PC-9 (cell line): Measurements from ENCODE around the gene NKX6-2. TPM values are rescaled to one million over a fixed set of nuclear protein-coding genes. Genes with fewer than 3 reads are reported as not detected.

ENCODE experiments used
- BruUV-seq: library from RNA; stranded (reverse); fragments of 400-500 nt; replicated peaks from 2 replicates; lab custom pipeline; 2021; lab: Mats Ljungman, UMichigan
- CTCF ChIA-PET: fragments of 300-600 bp; sonication (Branson Sonifier 250); formaldehyde crosslinking; loops from one replicate; lab custom pipeline; 2022; ENCODE audit warnings: antibody characterized with exemption; lab: Charles Lee
- POLR2A ChIA-PET: fragments of 300-600 bp; sonication (Branson Sonifier 250); formaldehyde crosslinking; loops from one replicate; lab custom pipeline; 2022; ENCODE audit warnings: antibody characterized with exemption; ENCODE audit not compliant: unreplicated experiment; lab: Charles Lee
- DNase-seq, 2 experiments: peaks; one replicate each; pipeline versions ENCODE4 v3.0.0 to v3.0.0-alpha.2; 2015 to 2022; ENCODE audit warnings: mixed read lengths in 1 of 2
- H2AFZ ChIP-seq: fragments of 200-600 bp; sonication (generic); 2 replicates; pipeline ENCODE4 v1.8.1; 2017; ENCODE audit warnings: antibody characterized with exemption
- H3F3A ChIP-seq: fragments of 200-600 bp; sonication (generic); 2 replicates; pipeline ENCODE4 v1.8.1; 2017; ENCODE audit warnings: antibody characterized with exemption, mild to moderate bottlenecking, low read depth; ENCODE audit not compliant: insufficient read depth
- H3K27ac ChIP-seq: fragments of 200-600 bp; sonication (generic); 2 replicates; pipeline ENCODE4 v1.6.1; 2016; ENCODE audit warnings: mixed run types
- H3K27me3 ChIP-seq: fragments of 200-600 bp; sonication (generic); 2 replicates; pipeline ENCODE4 v1.6.1; 2016; ENCODE audit warnings: low read depth, mixed run types; ENCODE audit not compliant: insufficient read depth
- H3K36me3 ChIP-seq: fragments of 200-600 bp; sonication (generic); 2 replicates; pipeline ENCODE4 v1.6.1; 2016; ENCODE audit warnings: low read depth, mixed run types
- H3K4me1 ChIP-seq: fragments of 200-600 bp; sonication (generic); replicated peaks from 2 replicates; pipeline ENCODE4 v1.6.1; 2016; ENCODE audit warnings: mixed run types; ENCODE audit not compliant: insufficient read depth
- H3K4me2 ChIP-seq: fragments of 200-600 bp; sonication (generic); 2 replicates; pipeline ENCODE4 v1.6.1; 2017; ENCODE audit warnings: mixed run types
- H3K4me3 ChIP-seq: fragments of 200-600 bp; sonication (generic); 2 replicates; pipeline ENCODE4 v1.6.1; 2016; ENCODE audit warnings: mixed run types
- H3K79me2 ChIP-seq: fragments of 200-600 bp; sonication (generic); 2 replicates; pipeline ENCODE4 v1.6.1; 2017; ENCODE audit warnings: low read depth, mixed run types
- H3K9me2 ChIP-seq: fragments of 200-600 bp; sonication (generic); 2 replicates; pipeline ENCODE4 v1.8.1; 2017; ENCODE audit warnings: mild to moderate bottlenecking; ENCODE audit not compliant: insufficient read depth
- H3K9me3 ChIP-seq: fragments of 200-600 bp; sonication (generic); 2 replicates; pipeline ENCODE4 v1.8.1; 2016; ENCODE audit warnings: low read depth; ENCODE audit not compliant: insufficient read depth
- H4K20me1 ChIP-seq: fragments of 200-600 bp; sonication (generic); 2 replicates; pipeline ENCODE4 v1.8.1; 2017; ENCODE audit not compliant: insufficient read depth
- CTCF ChIP-seq: fragments of 200-600 bp; sonication (generic); conservative IDR thresholded peaks from 2 replicates; pipeline ENCODE4 v1.6.1; 2017; ENCODE audit warnings: mixed run types, antibody characterized with exemption, mild to moderate bottlenecking, moderate library complexity
- EZH2 ChIP-seq: fragments of 200-600 bp; sonication (generic); IDR thresholded peaks from 2 replicates; pipeline ENCODE4 v1.8.0; 2017; ENCODE audit warnings: antibody characterized with exemption, low read depth
- intact Hi-C: fragments of 100-400 bp; cut with micrococcal nuclease; formaldehyde crosslinking; loops from one replicate; pipeline ENCODE4 v1.10.0; 2022; ENCODE audit not compliant: unreplicated experiment
- total RNA-seq: library from RNA; stranded (reverse); gene quantifications from 2 replicates; pipeline ENCODE4 v1.2.3, GENCODE V29; 2021

NKX6-2 gene
- total RNA-seq, 1 experiment from 2014 or later, result not detected

- H3K36me3 ChIP-seq, result no peaks in the 10 kb centered on the region
- H3K79me2 ChIP-seq, result no peaks in the 10 kb centered on the region
- no peak overlapping the region for H3K27ac ChIP-seq
- no peak overlapping the region for H3K4me3 ChIP-seq
- H3K9me3 ChIP-seq, result no peaks in the 10 kb centered on the region
- POLR2A ChIA-PET, result no interaction called here
- CTCF ChIA-PET, result no interaction called here
- intact Hi-C loops, result no loop called here
- no peak overlapping the region for H2AFZ ChIP-seq
- no peak overlapping the region for H3K4me2 ChIP-seq
- TF ChIP-seq EZH2 (no peak), CTCF (no peak)
- H3K9me2 ChIP-seq, result no peaks in the 10 kb centered on the region
- no TSS peak for BruUV-seq
- no peak for DNase-seq
- no peaks in the 10 kb centered on the region for H3F3A ChIP-seq
- peaks cover 13% of the 10 kb centered on the region; the same call in 1 of the 2 replicates for H3K27me3 ChIP-seq
- no peaks in the 10 kb centered on the region for H3K4me1 ChIP-seq
- H4K20me1 ChIP-seq, result no peaks in the 10 kb centered on the region
Measured at GRCh38 chr10:132807621-132808049, 21.7 kb upstream of the NKX6-2 start.

GRCh38 chr10:132806561-132807003 is 20.6 kb upstream of the NKX6-2 start:
- Histone ChIP-seq H2AFZ (no peak overlapping the region), H3K36me3 (no peaks in the 10 kb centered on the region), H3K79me2 (no peaks in the 10 kb centered on the region), H3K4me3 (no peak overlapping the region), H3K9me3 (no peaks in the 10 kb centered on the region), H3F3A (no peaks in the 10 kb centered on the region), H4K20me1 (no peaks in the 10 kb centered on the region), H3K27ac (no peak overlapping the region), H3K4me1 (no peaks in the 10 kb centered on the region), H3K4me2 (no peak overlapping the region), H3K9me2 (no peaks in the 10 kb centered on the region), H3K27me3 (peaks cover 13% of the 10 kb centered on the region; the same call in 1 of the 2 replicates)
- no peak for DNase-seq
- no TSS peak for BruUV-seq
- CTCF ChIA-PET, result no interaction called here
- POLR2A ChIA-PET, result no interaction called here
- TF ChIP-seq EZH2 (no peak), CTCF (no peak)
- intact Hi-C loops, result no loop called here

- POLR2A ChIA-PET, result no interaction called here
- no TSS peak for BruUV-seq
Measured at GRCh38 chr10:132806110-132806509, 20.2 kb upstream of the NKX6-2 start.

More at GRCh38 chr10:132806110-132806509, 20.2 kb upstream of the NKX6-2 start:
- Histone ChIP-seq H3F3A (no peaks in the 10 kb centered on the region), H3K9me2 (no peaks in the 10 kb centered on the region), H3K36me3 (no peaks in the 10 kb centered on the region), H4K20me1 (no peaks in the 10 kb centered on the region), H3K79me2 (no peaks in the 10 kb centered on the region), H2AFZ (no peak overlapping the region), H3K27me3 (peaks cover 13% of the 10 kb centered on the region; the same call in 1 of the 2 replicates), H3K4me2 (no peak overlapping the region), H3K4me1 (no peaks in the 10 kb centered on the region), H3K27ac (no peak overlapping the region), H3K4me3 (no peak overlapping the region), H3K9me3 (no peaks in the 10 kb centered on the region)
- TF ChIP-seq CTCF, result no peak
- no peak for TF ChIP-seq EZH2
- intact Hi-C loops, result no loop called here
- no peak for DNase-seq
- CTCF ChIA-PET, result no interaction called here
